Suprapubic skin (tissue), 4 donors: Measurements from ENCODE around the gene GON4L.

Source experiments
- CTCF ChIP-seq, 2 donors: fragments of 200-600 bp in 1 of 2; fragments of 450-650 bp in 1 of 2; sonication (generic) in 1 of 2; IDR thresholded peaks; one replicate each; pipeline ENCODE4 v1.5.1; 2016 to 2019; ENCODE audit warnings: antibody characterized with exemption in 2 of 2, mild to moderate bottlenecking in 1 of 2, moderate library complexity in 1 of 2
- POLR2A ChIP-seq, 2 donors: fragments of 450-650 bp; IDR thresholded peaks; one replicate each; pipeline ENCODE4 v1.6.1; 2017; ENCODE audit warnings: antibody characterized with exemption in 2 of 2, mild to moderate bottlenecking in 2 of 2, moderate library complexity in 2 of 2
- POLR2AphosphoS5 ChIP-seq, 3 donors: sonication (generic); formaldehyde crosslinking; IDR thresholded peaks; one replicate each; pipeline ENCODE4 v1.6.1; 2017; ENCODE audit warnings: antibody characterized with exemption in 3 of 3

GRCh38 chr1:155713075-155713474 lies 143.9 kb downstream of the GON4L start:
- no peak for TF ChIP-seq POLR2AphosphoS5 (IDR thresholded peaks at IDR 0.05)
- TF ChIP-seq CTCF (IDR thresholded peaks at IDR 0.05): no peak
- no peak for TF ChIP-seq POLR2A (IDR thresholded peaks at IDR 0.05)
